Heart right ventricle (tissue), 16 donors: ENCODE measurements around the gene SS18L1. TPM values are rescaled to one million over a fixed set of nuclear protein-coding genes. Genes with fewer than 3 reads are reported as not detected.

ENCODE experiments used
- ATAC-seq, 8 donors: fragments of 200-7000 bp; cut with Tn5 transposase; one replicate each; pipeline ENCODE4 v1.9.1; 2020; ENCODE audit warnings: mild to moderate bottlenecking in 8 of 8, moderate library complexity in 8 of 8, moderate number of reproducible peaks in 1 of 8
- DNase-seq, 2 donors: peaks; one replicate each; pipeline ENCODE4 v3.0.0-alpha.2; 2020
- H3K27ac ChIP-seq, 10 donors: fragments of 200-600 bp; sonication (generic) in 2 of 10; one replicate each; pipeline versions ENCODE4 v1.5.0 to v1.8.0; 2020 to 2022; ENCODE audit warnings: mild to moderate bottlenecking in 3 of 10
- H3K27me3 ChIP-seq, 7 donors: fragments of 200-600 bp; one replicate each; pipeline ENCODE4 v1.8.0; 2021 to 2022; ENCODE audit warnings: mild to moderate bottlenecking in 2 of 7
- H3K36me3 ChIP-seq, 9 donors: fragments of 200-600 bp; sonication (generic) in 1 of 9; one replicate each; pipeline versions ENCODE4 v1.5.0 to v1.8.0; 2020 to 2022; ENCODE audit warnings: mild to moderate bottlenecking in 2 of 9
- H3K4me1 ChIP-seq, 9 donors: fragments of 200-600 bp; sonication (generic) in 1 of 9; one replicate each; pipeline versions ENCODE4 v1.5.0 to v1.8.0; 2020 to 2022; ENCODE audit warnings: mild to moderate bottlenecking in 4 of 9
- H3K4me3 ChIP-seq, 10 donors: fragments of 200-600 bp; sonication (generic) in 2 of 10; one replicate each; pipeline versions ENCODE4 v1.5.0 to v1.8.0; 2020 to 2022; ENCODE audit warnings: mild to moderate bottlenecking in 7 of 10, moderate library complexity in 2 of 10
- H3K9me3 ChIP-seq, 11 donors: fragments of 200-600 bp in 10 of 11; sonication (generic) in 2 of 11; one replicate each; pipeline versions ENCODE4 v1.5.0 to v1.8.0; 2013 to 2022; ENCODE audit warnings: mild to moderate bottlenecking in 2 of 11, control low read depth in 1 of 11, moderate library complexity in 1 of 11
- WGBS, 2 donors: extraction: QIAGEN DNeasy Blood & Tissue Kit; methylation state at CpG; one replicate each; pipeline ENCODE4 v1.1.7; 2013; ENCODE audit warnings: inconsistent platforms in 1 of 2; 5-methylcytosine and 5-hydroxymethylcytosine counted together
- intact Hi-C, 10 donors: fragments of 100-400 bp; cut with DNase I; formaldehyde crosslinking; loops; one replicate each; pipeline versions ENCODE4 v1.11.1 to v1.14.2; 2022
- polyA plus RNA-seq, 2 donors: library from polyadenylated mRNA; stranded (reverse); fragments of 200-250 nt; gene quantifications; one replicate each; pipeline ENCODE4 v1.2.3, GENCODE V29; 2013
- total RNA-seq, 10 donors: library from RNA; stranded (reverse); fragmentation: NEBNext Ultra II Directional in 3 of 10; extraction: Animal tissue kit (Norgen Biotek cat#: 25700) in 3 of 10; gene quantifications; one replicate each; pipeline versions ENCODE4 v1.2.1 to v1.2.4, GENCODE V29; 2021 to 2023
- TF ChIP-seq, protein P1 (sequence below), 9 donors: fragments of 200-600 bp; sonication (generic) in 2 of 9; IDR thresholded peaks; one replicate each; pipeline versions ENCODE4 v1.5.0 to v1.8.0; 2021 to 2022; ENCODE audit warnings: antibody characterized with exemption in 9 of 9, mild to moderate bottlenecking in 5 of 9, moderate library complexity in 1 of 9
- donor health status: Arrhythmogenic right ventricular cardiomyopathy.
- donor health status: ischemic (EF 13 %, LVEDD 7.1; RV severe dilation, severe dysfunction).
- donor health status: healthy with polysubstance abuse.
- donor health status: DM: no; HTN: yes; CAD: no.
- donor health status: DM: no; HTN: no; CAD: no.
- donor health status: ischemic (EF 25% LVEDD 6.9; RV normal size, moderate dysfunction).
- donor health status: ischemic (EF 25% LVEDD 5.7; RV mildly dilated, moderate dysfunction).
- donor health status: healthy.
- donor health status: DM: yes; HTN: yes; CAD: no.
- donor health status: Ischemic cardiomyopathy.
- donor health status: ischemic (EF 35%, LVEDD 5.7; RV mildly dilated, moderate dysfunction).
- donor health status: nonischemic (EF 11% LVEDD 7.7; RV severe dilation, severe dysfunction).
- donor health status: DM: yes; HTN: yes; CAD: no.
- donor health status: PGD.
- donor health status: ischemic (EF 29% LVEDD 5.4; RV normal size, mild dysfunction).
- donor health status: nonischemic (EF 23%, LVEDD 6.1; RV moderate dilation, normal function).

SS18L1 gene
- total and polyA plus RNA-seq, 12 donors: 5.2 to 22.3 (median 7.4) TPM

DNA sequence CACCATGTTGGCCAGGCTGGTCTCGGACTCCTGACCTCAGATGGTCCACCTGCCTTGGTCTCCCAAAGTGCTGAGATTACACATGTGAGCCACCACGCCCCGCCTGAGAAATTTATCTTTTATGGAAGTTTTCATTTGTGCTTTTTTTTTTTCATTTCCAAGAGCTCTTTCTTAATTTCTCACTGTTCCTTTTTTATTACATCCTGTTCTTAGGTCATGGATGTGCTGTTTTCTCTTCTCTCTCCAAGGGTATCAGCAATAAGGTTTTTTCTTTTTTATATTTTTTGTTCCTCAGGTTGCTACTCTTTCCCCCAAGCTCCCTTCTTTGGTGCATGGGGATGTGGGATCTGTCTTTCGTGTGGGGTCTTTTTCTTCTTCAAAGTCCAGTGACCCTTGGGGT lies 42.5 kb upstream of the SS18L1 start:
- intact Hi-C loops: no loop called here

DNA sequence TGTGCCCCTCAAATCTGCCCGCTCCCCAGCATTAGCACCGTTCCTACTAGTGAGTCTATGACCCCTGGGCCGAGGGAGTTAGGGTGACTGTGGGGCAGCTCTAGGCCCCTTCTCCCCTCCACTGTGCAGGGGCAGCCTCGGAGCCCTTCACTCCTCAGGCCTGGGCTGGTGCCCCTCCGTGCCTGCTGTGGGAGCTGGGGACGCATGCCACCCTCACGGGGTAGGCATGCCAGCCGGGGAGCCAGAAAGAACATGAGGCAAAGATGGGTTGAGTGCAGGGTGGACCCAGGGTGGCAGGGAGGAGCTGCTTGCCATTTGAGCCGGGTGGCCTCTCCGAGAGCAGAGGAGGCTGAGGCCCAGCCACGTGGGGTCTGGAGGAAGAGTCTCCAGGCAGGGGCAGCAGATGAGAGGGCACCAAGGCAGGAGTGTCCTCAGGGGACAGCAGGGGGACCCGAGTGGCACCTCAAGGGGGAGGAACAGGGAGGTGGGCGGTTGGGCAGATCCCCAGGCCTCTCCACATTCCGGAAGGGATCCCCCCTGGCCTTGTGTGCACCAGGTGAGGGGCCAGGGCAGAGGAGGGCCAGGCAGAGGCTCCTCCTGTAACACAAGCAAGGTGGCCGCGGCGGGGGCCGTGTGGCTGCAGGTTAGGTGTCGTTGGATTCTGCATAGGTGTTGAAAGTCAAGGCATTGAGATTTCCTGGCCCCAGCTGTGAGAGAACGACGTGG lies 39.9 kb upstream of the SS18L1 start:
- intact Hi-C loops: no loop called here
- TF ChIP-seq, protein P1, sequence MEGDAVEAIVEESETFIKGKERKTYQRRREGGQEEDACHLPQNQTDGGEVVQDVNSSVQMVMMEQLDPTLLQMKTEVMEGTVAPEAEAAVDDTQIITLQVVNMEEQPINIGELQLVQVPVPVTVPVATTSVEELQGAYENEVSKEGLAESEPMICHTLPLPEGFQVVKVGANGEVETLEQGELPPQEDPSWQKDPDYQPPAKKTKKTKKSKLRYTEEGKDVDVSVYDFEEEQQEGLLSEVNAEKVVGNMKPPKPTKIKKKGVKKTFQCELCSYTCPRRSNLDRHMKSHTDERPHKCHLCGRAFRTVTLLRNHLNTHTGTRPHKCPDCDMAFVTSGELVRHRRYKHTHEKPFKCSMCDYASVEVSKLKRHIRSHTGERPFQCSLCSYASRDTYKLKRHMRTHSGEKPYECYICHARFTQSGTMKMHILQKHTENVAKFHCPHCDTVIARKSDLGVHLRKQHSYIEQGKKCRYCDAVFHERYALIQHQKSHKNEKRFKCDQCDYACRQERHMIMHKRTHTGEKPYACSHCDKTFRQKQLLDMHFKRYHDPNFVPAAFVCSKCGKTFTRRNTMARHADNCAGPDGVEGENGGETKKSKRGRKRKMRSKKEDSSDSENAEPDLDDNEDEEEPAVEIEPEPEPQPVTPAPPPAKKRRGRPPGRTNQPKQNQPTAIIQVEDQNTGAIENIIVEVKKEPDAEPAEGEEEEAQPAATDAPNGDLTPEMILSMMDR (IDR thresholded peaks at IDR 0.05): no peak
- H3K9me3 ChIP-seq: peaks cover 0 to 63% (median 17%) of the 10 kb centered on the region in 11 donors
- no peaks in the 10 kb centered on the region for H3K4me1 ChIP-seq
- no peak overlapping the region for H3K4me3 ChIP-seq
- no peaks in the 10 kb centered on the region for H3K36me3 ChIP-seq
- ATAC-seq: no peak
- no peak overlapping the region for H3K27ac ChIP-seq
- peaks cover 0 to 8% (median 0%) of the 10 kb centered on the region in 7 donors for H3K27me3 ChIP-seq
- WGBS, 2 donors: 76 to 77% methylated on average over 21 of the region's 21 CpGs
- no peak for DNase-seq

More for the DNA sequence above, 42.5 kb upstream of the SS18L1 start:
- H3K9me3 ChIP-seq: peaks cover 0 to 37% (median 2%) of the 10 kb centered on the region in 11 donors
- H3K27ac ChIP-seq: no peak overlapping the region
- no peak for ATAC-seq
- no peaks in the 10 kb centered on the region for H3K36me3 ChIP-seq
- TF ChIP-seq, protein P1 (IDR thresholded peaks at IDR 0.05): no peak
- H3K4me1 ChIP-seq: no peaks in the 10 kb centered on the region
- peaks cover 0 to 8% (median 0%) of the 10 kb centered on the region in 7 donors for H3K27me3 ChIP-seq
- 89 to 90% methylated on average over 4 of the region's 4 CpGs for WGBS, 2 donors
- DNase-seq: no peak
- H3K4me3 ChIP-seq: no peak overlapping the region

DNA sequence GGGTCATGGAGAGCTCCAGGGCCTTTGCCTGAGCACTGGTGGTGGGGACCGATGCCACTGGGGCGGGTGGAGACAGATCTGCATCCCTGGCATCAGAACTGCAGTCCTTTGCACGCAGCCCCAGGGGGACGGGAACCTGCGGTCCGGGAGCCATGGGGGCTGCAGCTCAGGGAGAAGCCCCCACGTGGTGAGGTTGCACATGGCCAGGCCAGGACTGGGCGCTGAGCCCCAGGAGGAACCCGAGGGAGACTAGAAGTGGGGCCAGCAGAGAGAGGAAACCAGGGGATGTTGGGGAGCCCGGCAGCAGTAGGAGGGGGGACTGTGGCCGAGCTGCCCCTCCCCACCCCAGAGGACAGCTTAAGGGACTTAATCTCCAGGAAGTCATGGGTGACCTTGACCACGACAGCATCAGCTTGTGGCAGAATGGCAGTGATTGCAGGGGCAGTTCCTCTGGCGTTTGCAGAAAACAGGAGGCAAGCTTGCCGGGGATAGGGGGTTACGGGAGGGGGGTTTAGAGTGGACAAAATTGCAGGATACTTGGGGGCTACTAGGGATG lies 39.3 kb upstream of the SS18L1 start:
- WGBS, 2 donors: 46% methylated on average over 15 of the region's 15 CpGs
- Histone ChIP-seq H3K4me1 (no peaks in the 10 kb centered on the region), H3K9me3 (peaks cover 0 to 69% (median 23%) of the 10 kb centered on the region in 11 donors), H3K27ac (no peak overlapping the region), H3K4me3 (no peak overlapping the region), H3K27me3 (peaks cover 0 to 8% (median 0%) of the 10 kb centered on the region in 7 donors), H3K36me3 (no peaks in the 10 kb centered on the region)
- DNase-seq (no peak), ATAC-seq (no peak)
- intact Hi-C loops: no loop called here
- TF ChIP-seq, protein P1 (IDR thresholded peaks at IDR 0.05): no peak

DNA sequence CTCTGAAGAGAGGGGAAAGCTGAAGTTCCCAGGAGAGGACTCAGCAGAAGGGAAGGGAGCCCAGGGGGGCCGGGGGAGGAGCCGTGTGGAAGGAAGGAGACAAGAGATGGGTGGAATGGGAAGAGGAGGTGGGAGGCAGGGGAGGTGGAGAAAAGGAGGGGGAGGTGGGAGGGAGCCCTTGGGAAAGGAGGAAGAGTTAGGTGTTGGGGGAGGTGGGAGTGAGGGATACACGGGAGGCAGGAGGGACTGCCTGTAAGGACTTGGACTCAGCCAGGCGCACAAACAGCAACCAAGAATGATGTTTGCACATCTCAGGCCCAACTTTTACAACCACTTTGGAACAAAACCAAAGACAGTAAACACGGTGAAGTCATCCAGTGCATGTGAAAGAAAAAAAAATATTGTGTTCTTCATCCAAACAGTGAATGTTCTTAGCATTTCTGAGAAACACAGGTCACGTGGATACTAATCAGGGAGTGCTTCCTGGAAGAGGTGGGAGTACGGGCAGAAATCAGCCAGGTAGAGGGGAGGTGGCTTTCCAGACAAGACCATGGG lies 38.7 kb upstream of the SS18L1 start:
- H3K9me3 ChIP-seq: peaks cover 0 to 74% (median 29%) of the 10 kb centered on the region in 11 donors
- intact Hi-C loops: no loop called here
- no peaks in the 10 kb centered on the region for H3K36me3 ChIP-seq
- peaks cover 0 to 8% (median 0%) of the 10 kb centered on the region in 7 donors for H3K27me3 ChIP-seq
- H3K27ac ChIP-seq: no peak overlapping the region
- 36 to 44% methylated on average over 7 of the region's 7 CpGs for WGBS, 2 donors
- H3K4me3 ChIP-seq: no peak overlapping the region
- no peak for DNase-seq
- H3K4me1 ChIP-seq: no peaks in the 10 kb centered on the region
- ATAC-seq: no peak
- TF ChIP-seq, protein P1 (IDR thresholded peaks at IDR 0.05): no peak
